Coronary artery (tissue), 2 donors: ENCODE results near the gene NARS2.

ENCODE experiments used
- DNase-seq: peaks from one replicate; pipeline ENCODE4 v3.0.0-alpha.2; 2017; ENCODE audit warnings: low spot score
- H3K27ac ChIP-seq, 2 donors: fragments of 200-600 bp; sonication (generic); one replicate each; pipeline ENCODE4 v1.5.1; 2016 to 2019
- H3K4me3 ChIP-seq: fragments of 200-600 bp; sonication (generic); 2 replicates; pipeline ENCODE4 v1.5.1; 2016; ENCODE audit warnings: mild to moderate bottlenecking, moderate library complexity
- CTCF ChIP-seq: fragments of 200-600 bp; sonication (generic); IDR thresholded peaks from one replicate; pipeline ENCODE4 v1.5.1; 2019; ENCODE audit warnings: antibody characterized with exemption

Gene NARS2

GRCh38 chr11:78444726-78445125, 129.9 kb downstream of the NARS2 start:
- no peak for TF ChIP-seq CTCF
- no peak overlapping the region for H3K27ac ChIP-seq
- H3K4me3 ChIP-seq = no peak overlapping the region
- DNase-seq = no peak

GRCh38 chr11:78441956-78442355, 132.7 kb downstream of the NARS2 start:
- no peak overlapping the region for H3K4me3 ChIP-seq
- TF ChIP-seq CTCF = no peak
- DNase-seq = no peak
- no peak overlapping the region for H3K27ac ChIP-seq

GRCh38 chr11:78438298-78438975, 136.2 kb downstream of the NARS2 start:
- TF ChIP-seq CTCF = no peak
- no peak for DNase-seq
- Histone ChIP-seq H3K4me3 (no peak overlapping the region), H3K27ac (no peak overlapping the region)

- TF ChIP-seq CTCF = no peak
- H3K4me3 ChIP-seq = no peak overlapping the region
Observed at GRCh38 chr11:78432956-78433355, 141.7 kb downstream of the NARS2 start.

GRCh38 chr11:78432058-78432515, 142.6 kb downstream of the NARS2 start:
- TF ChIP-seq CTCF = no peak
- DNase-seq = no peak

More at GRCh38 chr11:78432956-78433355, 141.7 kb downstream of the NARS2 start:
- no peak overlapping the region for H3K27ac ChIP-seq
- DNase-seq = no peak

GRCh38 chr11:78429660-78430059, 145.0 kb downstream of the NARS2 start:
- no peak for TF ChIP-seq CTCF
- H3K4me3 ChIP-seq = no peak overlapping the region
- DNase-seq = no peak
- no peak overlapping the region for H3K27ac ChIP-seq

More at GRCh38 chr11:78432058-78432515, 142.6 kb downstream of the NARS2 start:
- no peak overlapping the region for H3K4me3 ChIP-seq
- H3K27ac ChIP-seq = no peak overlapping the region

- no peak overlapping the region for H3K27ac ChIP-seq
- TF ChIP-seq CTCF = no peak
Observed at GRCh38 chr11:78429209-78429608, 145.5 kb downstream of the NARS2 start.

More at GRCh38 chr11:78429209-78429608, 145.5 kb downstream of the NARS2 start:
- no peak for DNase-seq
- no peak overlapping the region for H3K4me3 ChIP-seq
